ENCODE measurements around the gene MRTFB.

GRCh38 chr16:14135704-14136103 lies 64.6 kb downstream of the MRTFB start:
- TF ChIP-seq EZH2 (IDR thresholded peaks at IDR 0.05; ENCODE audit: low read length, unreplicated experiment): no peak
- TF ChIP-seq CTCF (conservative IDR thresholded peaks at IDR 0.05; ENCODE audit: low read depth, low read length): no peak
- TF ChIP-seq EZH2phosphoT487 (IDR thresholded peaks at IDR 0.05; ENCODE audit: borderline replicate concordance, low read length): no peak
